Measurements from ENCODE around the gene TNFAIP3.

Gene TNFAIP3

GRCh38 chr6:137864812-137865508, 2.1 kb upstream of the TNFAIP3 start:
- no peak for DNase-seq (ENCODE audit: low read depth)

- no peak for DNase-seq (ENCODE audit: low read depth)
Observed at GRCh38 chr6:137866200-137866913, 702 bp upstream of the TNFAIP3 start.

DNA sequence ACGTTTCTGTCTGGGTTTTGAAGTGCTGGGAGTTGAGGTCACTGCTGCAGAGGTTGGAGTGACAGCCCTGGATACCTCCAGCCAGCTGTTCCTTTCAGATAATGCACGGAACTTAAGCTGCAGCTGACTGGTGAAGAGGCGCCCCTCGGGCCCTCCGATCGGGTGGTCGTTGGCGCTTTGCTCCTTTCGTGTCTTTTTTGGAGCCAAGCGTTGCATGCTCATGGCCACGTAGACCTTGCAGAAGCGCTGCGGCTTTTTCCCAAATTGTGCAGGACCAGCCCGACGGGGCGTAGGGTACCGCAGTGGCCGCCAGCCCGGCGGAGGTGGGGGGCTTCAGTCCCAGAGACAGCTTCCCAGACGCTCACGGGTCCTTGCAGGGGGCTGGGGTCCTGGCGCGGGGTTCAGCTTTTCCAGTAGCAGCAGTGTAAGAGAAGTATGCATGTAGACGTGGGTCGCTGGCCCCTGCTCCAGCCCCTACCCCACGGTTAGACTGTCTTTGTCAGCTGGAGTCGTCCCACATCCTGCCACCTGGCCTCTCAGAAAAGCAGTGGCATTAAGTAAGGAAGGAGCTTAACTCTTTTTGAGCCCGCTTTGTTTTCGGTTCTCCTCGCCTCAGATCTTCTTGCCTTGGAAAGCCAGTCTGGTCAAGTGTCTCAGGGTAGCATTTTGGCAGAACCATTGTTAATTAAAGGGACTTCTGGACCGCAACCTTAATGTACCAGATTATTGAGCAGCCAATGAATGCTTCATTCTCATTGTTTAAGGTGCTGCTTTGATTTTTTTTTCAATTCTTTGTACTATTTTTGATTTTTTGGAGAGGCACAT, 838 bp downstream of the TNFAIP3 start:
- DNase-seq (ENCODE audit: low read depth): no peak

GRCh38 chr6:137868721-137869548, 1.9 kb downstream of the TNFAIP3 start:
- DNase-seq (ENCODE audit: low read depth): no peak

DNA sequence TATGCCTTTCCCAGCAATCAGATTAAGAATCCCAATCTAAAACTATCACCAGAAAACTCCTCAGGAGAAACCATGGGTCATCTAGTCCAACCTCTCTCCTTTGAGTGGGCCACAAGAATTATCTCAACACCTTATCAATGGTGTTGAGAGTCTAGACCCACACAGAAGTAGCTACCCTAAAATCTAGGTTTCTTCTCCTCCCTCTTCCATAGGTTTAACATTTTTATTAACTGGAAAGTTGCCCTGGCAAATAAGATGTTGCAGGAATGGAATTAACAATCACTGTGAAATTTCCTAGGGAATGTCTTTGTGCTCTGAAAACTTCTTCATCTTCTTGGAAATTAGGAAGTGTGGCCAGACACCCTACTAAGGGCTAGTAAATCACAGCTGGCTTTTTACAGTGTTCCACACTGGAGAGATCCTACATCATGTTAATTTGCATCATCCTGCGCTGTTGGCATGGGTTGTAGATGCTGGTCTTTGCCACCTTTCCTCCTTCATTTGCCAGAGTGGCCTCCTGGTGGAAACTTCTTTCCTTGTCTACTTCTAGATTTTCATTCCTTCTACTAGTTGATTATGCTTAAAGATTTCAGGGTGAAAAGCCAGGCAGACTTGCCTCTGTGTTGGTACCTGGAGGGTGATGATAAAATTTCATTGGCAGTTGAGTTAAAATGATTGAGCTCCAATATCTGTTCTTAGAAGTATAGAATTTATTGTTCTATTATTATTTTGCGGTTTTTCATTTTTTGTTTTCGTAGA, 2.7 kb downstream of the TNFAIP3 start:
- no peak for DNase-seq (ENCODE audit: low read depth)

DNA sequence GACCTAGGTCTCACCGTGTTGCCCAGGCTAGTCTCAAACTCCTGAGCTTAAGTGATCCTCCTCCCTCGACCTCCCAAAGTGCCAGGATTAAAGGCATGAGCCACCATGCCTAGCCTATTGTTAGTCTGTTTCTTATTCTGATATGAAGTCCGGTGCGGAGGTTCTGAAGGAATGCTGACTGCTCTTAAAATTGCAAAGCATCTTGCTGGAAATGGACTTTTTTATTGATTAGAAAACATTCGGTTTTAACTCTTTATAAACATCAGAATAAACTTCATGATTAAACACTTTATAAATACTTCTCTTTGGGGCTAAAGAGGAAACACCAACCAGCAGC, 3.2 kb downstream of the TNFAIP3 start:
- DNase-seq (ENCODE audit: low read depth): no peak

- DNase-seq (ENCODE audit: low read depth): no peak
Observed at GRCh38 chr6:137870744-137871247, 3.7 kb downstream of the TNFAIP3 start.

DNA sequence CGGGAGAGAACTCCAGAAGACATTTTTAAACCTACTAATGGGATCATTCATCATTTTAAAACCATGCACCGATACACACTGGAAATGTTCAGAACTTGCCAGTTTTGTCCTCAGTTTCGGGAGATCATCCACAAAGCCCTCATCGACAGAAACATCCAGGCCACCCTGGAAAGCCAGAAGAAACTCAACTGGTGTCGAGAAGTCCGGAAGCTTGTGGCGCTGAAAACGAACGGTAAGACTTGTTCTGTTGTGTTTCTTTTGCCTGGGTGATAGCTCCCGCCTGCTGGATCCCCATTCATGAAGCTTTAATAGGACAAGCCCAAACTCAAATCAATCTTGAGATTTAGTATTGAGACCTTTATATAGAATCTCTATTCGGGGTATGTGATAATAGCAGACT, 4.2 kb downstream of the TNFAIP3 start:
- no peak for DNase-seq (ENCODE audit: low read depth)

- no peak for DNase-seq (ENCODE audit: low read depth)
Observed at GRCh38 chr6:137871831-137872454, 4.9 kb downstream of the TNFAIP3 start.

DNA sequence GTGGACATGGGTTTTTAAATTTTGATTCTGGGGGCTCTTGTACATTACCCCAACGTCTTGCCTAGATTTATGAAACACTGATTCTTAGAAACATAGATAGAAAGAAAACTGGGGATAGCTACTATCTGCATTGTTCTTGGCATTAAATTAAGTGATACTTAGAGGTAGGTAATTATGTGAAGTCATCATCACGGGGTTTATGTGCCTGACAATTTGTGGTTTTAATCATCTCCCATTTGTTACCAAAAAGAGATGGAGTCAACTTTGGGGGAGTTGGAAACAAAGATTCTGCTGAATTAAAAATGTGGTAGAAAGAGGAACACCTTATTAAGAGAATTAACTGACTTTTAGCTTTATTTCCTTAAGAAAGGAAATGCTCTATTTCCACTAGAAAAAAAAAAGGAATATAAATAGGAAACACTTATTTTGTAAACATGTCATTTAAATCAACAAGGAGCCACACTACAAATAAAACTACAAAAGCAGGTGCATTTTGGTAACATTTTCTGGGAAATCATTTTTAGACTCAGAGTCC, 5.6 kb downstream of the TNFAIP3 start:
- no peak for DNase-seq (ENCODE audit: low read depth)

GRCh38 chr6:137873273-137873762, 6.3 kb downstream of the TNFAIP3 start:
- DNase-seq (ENCODE audit: low read depth): no peak

DNA sequence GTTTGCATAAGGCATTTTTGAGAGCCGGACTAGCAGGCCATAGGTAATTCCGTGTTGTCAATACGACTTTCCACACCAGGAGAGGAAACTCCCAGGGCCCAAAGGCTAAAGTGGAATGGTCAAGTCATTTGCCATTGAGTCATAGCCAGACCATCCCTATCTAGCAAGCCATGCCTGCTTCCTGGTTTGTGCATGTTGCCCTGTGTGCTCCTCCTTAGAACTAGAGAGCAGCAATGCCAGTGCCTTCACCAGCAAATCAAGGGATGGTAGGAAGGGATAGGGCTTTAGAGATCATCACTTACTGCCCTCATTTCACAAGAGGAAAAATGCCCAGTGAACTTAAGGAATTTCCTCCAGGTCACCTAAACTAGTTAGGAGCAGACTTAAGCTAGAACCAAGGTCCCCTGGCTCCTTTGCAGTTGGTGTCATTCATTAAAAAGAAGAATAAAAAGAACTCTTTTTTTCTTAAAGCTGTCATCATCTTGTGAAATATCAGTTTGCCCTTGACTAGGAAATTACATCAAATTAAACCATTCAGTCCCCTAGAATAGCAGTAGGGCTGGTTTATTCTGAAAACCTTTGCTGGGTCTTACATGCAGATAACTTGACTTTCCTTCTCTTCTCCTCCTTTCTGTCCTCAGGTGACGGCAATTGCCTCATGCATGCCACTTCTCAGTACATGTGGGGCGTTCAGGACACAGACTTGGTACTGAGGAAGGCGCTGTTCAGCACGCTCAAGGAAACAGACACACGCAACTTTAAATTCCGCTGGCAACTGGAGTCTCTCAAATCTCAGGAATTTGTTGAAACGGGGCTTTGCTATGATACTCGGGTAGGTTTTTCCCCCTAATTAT, 7.4 kb downstream of the TNFAIP3 start:
- no peak for DNase-seq (ENCODE audit: low read depth)

GRCh38 chr6:137875058-137875520, 8.0 kb downstream of the TNFAIP3 start:
- DNase-seq (ENCODE audit: low read depth): no peak

- DNase-seq (ENCODE audit: low read depth): no peak
Observed at GRCh38 chr6:137875606-137876005, 8.5 kb downstream of the TNFAIP3 start.

DNA sequence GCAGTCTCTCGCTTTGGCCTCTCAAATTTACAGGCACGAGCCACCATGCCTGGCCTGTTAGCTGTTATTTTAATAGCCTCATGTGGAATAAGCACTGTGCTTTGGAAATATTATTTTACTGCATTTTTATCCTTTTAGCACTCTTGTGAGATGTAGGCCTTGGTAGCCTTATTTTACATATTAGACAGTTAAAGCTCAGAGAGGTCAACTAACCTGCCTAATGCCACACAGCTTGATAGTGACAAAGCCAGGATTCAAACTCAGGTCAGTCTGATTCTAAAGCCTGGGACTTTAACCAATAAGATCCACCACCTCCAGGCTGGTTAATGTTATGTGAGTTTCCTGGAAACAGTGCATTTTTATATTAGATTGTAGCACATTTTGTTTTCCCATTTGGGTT, 9.5 kb downstream of the TNFAIP3 start:
- DNase-seq (ENCODE audit: low read depth): no peak

GRCh38 chr6:137877113-137877512, 10.1 kb downstream of the TNFAIP3 start:
- no peak for DNase-seq (ENCODE audit: low read depth)

GRCh38 chr6:137877606-137878005, 10.5 kb downstream of the TNFAIP3 start:
- DNase-seq (ENCODE audit: low read depth): no peak

- DNase-seq (ENCODE audit: low read depth): no peak
Observed at GRCh38 chr6:137878029-137878428, 11.0 kb downstream of the TNFAIP3 start.

Measured in CMK (cell line).